Measurements from ENCODE around the gene KRT40.

DNA sequence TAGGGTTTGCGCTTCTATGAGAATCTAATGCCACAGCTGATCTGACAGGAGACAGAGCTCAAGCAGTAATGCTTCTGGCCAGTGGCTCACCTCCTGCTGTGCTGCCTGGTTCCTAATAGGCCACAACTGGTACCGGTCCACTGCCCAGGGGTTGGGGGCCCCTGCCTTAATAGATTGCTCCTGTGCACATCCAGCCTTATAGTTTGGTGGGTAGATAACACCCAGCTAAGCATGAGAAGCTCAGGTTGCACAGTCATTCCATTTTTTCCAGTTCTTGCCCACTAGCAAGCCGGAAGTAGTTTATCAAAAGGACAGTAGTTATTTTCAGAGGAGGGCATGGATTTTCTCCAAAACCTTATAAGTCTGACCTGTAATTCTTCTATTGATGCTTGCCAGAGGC, 35.3 kb upstream of the KRT40 start:
- TF ChIP-seq POLR2A (IDR thresholded peaks at IDR 0.05; ENCODE audit: low read depth, low read length) (no peak), TAF1 (IDR thresholded peaks at IDR 0.05; ENCODE audit: low read depth, low read length) (no peak), POLR2AphosphoS5 (IDR thresholded peaks at IDR 0.05; ENCODE audit: low read depth, low read length) (no peak), SPI1 (IDR thresholded peaks at IDR 0.05; ENCODE audit: low read depth, low read length) (no peak), POU2F2 (IDR thresholded peaks at IDR 0.05; ENCODE audit: low read depth, low read length) (no peak), PAX5 (IDR thresholded peaks at IDR 0.05; ENCODE audit: insufficient read depth, low read length, severe bottlenecking) (no peak)

Data from GM12891 (cell line).